ENCODE measurements around the gene PML. TPM values are rescaled to one million over a fixed set of nuclear protein-coding genes. Genes with fewer than 3 reads are reported as not detected.
A peak's percentile ranks its signal among the peaks of the same experiment; 100 is the strongest.

Gene PML, protein sequence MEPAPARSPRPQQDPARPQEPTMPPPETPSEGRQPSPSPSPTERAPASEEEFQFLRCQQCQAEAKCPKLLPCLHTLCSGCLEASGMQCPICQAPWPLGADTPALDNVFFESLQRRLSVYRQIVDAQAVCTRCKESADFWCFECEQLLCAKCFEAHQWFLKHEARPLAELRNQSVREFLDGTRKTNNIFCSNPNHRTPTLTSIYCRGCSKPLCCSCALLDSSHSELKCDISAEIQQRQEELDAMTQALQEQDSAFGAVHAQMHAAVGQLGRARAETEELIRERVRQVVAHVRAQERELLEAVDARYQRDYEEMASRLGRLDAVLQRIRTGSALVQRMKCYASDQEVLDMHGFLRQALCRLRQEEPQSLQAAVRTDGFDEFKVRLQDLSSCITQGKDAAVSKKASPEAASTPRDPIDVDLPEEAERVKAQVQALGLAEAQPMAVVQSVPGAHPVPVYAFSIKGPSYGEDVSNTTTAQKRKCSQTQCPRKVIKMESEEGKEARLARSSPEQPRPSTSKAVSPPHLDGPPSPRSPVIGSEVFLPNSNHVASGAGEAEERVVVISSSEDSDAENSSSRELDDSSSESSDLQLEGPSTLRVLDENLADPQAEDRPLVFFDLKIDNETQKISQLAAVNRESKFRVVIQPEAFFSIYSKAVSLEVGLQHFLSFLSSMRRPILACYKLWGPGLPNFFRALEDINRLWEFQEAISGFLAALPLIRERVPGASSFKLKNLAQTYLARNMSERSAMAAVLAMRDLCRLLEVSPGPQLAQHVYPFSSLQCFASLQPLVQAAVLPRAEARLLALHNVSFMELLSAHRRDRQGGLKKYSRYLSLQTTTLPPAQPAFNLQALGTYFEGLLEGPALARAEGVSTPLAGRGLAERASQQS
- 59.9 and 61.1 TPM in 2 replicates for total RNA-seq (2014; rRNA removed; shearing (Covaris generic))

DNA sequence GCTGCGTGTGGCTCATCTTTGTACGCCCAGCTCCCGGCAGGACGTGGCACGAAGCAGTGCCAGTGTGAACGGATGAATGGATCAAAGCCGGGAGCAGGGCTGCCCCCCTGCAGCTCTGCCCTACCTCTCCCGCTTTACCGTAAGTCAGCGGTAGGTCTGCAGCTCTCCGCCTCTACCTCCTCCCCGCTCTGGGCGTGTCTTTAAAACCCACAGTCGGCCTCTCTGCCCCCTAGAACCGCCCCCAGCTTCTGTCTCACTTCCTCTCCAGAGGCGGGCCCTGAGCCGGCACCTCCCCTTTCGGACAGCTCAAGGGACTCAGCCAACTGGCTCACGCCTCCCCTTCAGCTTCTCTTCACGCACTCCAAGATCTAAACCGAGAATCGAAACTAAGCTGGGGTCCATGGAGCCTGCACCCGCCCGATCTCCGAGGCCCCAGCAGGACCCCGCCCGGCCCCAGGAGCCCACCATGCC lies at the start of gene PML:
PML (plus strand) TSS at position 304 of the 471 bp plus-strand sequence; CDS start at position 401, 97 bp downstream.
- DNase-seq (ENCODE audit: low spot score), result peak; percentile 92

- no peak for DNase-seq (ENCODE audit: low spot score)
These were observed 49.4 kb upstream of the PML start for GRCh38 chr15:73945130-73945508.

DNA sequence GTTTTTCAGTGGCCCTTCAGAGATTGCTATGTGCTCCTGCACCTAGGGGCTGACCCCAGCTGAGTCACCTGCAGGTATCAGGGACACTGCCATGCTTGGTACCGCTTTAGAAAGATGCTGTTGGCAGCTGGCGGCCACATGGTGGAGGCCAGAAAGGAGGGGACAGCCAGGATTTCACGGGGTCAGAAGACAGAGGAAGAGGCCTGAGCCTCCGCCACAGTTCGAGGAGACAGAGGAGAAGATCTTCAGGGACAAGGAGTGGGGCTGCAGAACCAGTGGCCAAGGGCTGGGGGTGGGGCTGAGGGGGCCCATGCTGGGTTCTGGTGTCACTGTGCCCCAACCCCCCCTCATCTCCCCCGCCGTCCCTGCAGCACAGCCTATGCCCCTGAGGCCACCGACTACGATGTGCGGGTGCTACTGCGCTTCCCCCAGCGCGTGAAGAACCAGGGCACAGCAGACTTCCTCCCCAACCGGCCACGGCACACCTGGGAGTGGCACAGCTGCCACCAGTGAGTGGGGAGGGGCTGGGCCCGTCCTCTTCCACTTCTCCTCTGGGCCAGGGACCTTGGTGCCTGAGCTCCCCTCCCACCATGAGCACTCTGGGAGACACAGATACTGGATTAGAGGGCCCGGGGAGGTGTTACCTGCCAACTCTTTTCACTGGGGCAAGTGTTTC lies 48.3 kb upstream of the PML start:
- DNase-seq (ENCODE audit: low spot score), result no peak

GRCh38 chr15:73946795-73947370 lies 47.6 kb upstream of the PML start:
- no peak for DNase-seq (ENCODE audit: low spot score)

- DNase-seq (ENCODE audit: low spot score), result no peak
These were observed 46.9 kb upstream of the PML start for GRCh38 chr15:73947651-73948050.

- DNase-seq (ENCODE audit: low spot score), result no peak
These were observed 46.1 kb upstream of the PML start for GRCh38 chr15:73948396-73948795.

- no peak for DNase-seq (ENCODE audit: low spot score)
These were observed 45.5 kb upstream of the PML start for GRCh38 chr15:73948982-73949381.

GRCh38 chr15:73949496-73949895 lies 45.0 kb upstream of the PML start:
- DNase-seq (ENCODE audit: low spot score), result no peak

DNA sequence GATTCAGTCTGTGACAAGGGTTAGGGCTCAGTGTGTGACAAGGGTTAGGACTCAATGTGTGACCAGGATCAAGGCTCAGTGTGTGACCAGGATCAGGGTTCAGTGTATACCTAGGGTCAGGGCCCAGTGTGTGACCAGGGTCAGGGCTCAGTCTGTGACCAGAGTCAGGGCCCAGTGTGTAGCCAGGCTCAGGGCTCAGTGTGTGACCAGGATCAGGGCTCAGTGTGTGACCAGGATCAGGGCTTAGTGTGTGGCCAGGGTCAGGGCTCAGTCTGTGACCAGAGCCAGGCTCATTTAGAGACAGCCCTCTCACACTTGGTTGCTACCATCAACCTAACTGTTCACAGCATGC lies 44.1 kb upstream of the PML start:
- no peak for DNase-seq (ENCODE audit: low spot score)

DNA sequence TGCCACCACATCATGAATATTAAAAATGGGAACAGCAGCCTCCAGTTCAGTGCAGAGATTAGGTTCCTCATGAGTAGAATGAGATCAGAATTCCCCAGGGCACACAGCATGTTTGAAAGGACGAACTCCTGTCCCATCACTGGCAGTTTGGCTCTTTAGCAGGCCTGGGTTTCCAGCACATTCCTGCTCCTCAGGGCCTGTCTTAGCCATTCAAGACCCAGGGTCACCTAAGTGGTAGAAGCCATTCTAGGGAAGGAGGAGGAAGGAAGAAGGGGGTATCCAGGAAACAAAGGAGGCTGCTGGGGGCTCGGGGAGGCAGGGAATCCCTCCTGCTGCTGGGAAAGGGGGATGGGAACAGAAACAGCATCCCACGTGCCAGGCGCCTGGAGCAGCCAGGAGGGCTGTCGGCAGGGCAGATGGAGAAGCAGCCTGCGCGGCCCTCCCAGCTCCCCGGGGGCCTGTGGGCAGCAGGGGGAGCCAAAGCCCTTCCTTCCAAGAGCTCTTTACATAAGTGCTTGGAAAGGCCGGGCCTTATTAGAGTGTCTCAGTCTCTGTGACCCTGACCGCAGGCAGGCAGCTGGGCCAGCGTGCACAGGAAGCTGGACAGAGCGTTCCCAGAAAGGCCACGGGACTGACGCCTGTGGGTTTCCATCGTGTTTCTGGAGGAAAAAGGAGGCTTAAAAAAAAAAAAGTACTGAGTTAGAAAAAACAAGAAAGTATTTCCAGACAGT lies 43.5 kb upstream of the PML start:
- DNase-seq (ENCODE audit: low spot score), result peak; percentile 93

DNA sequence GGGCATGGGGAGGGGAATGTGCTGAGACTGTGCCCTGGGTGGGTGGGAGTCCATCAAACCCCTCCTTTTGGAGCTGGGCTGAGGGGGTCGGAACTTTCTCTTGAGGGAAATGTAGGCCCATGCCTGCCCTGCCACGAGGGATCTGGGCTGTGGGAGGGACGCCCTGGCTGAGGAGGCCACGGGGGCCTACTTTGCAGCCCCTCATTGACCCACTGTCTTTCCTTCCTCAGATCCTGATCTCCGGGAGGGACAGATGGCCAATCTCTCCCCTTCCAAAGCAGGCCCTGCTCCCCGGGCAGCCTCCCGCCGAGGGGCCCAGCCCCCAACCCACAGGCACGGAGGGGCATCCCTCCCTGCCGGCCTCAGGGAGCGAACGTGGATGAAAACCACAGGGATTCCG lies 42.9 kb upstream of the PML start:
- no peak for DNase-seq (ENCODE audit: low spot score)

DNA sequence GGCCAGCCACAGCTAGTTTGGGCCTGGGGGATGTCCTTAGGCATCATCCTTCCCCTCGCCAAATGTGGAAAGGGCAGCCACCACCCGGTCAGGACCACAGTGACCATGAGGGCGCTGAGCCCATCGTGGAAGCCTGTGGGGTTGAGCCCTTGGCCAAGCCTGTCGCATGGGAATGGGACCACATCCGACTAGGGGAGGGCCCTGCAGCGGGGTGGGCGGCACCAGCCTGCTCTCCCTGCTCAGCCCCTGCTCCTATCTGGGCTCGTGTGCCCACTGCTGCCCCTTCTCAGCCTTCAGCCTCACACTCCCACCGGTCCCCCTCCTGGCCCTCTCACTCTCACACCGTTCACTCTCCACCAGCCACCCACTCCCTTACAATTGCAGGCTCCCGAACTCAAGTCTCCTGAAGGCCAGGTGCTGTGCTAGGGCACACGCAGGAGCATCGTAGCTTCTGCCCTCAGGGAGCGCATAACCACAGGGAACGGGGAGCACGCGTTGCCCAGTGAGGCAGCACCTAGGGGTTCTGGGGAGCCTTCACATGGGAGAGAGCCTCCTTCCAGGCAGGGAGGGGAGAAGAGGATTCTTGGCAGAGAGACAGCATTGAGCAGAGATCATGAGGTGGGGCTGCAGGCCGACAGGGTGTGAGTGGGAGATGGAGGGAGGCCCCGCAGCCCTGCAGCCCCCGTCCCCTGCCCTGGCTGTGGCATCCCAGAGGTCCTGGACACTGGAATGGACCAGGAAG lies 42.2 kb upstream of the PML start:
- no peak for DNase-seq (ENCODE audit: low spot score)

DNA sequence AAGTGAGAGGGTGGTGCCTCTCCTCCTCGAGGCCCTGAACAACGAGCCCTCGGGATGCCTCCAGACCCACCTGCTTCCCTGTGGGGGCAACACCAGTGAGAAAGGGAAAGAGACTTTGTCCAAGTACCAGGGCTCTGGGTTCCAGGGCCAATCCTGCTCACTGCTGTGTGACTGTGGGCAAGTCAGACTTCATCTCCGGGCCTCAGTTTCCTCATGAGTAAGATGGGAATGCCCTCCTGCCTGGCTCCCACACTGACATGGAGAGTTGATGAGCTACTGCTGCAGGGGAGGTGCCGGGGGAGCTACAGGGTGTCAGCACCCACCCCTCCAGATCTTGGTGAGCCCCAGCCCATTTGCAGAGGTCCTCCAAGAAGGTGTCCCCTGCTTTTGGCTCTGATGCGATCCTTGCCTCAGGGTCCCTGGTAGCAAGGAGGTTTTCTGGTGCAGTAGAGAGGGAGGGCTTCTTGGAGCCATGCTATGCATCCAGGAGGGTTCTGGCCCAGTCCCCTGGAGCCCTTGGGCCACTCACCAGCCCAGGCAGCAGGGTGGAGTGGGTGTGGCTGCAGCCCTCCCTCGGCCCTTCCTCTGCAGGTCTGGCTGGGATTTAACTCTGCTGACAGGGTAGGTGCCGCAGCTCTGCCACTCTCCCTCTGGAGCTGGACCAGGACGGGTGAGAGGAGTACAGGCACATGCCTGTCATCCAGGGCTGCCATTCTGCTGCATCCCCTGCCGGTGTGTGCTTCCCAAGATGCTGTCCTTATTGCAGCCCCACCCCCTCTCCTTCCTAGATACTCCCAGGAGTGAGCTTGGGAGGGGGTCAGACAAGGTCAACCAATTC lies 41.4 kb upstream of the PML start:
- no peak for DNase-seq (ENCODE audit: low spot score)

- no peak for DNase-seq (ENCODE audit: low spot score)
These were observed 40.0 kb upstream of the PML start for GRCh38 chr15:73954188-73955145.

DNA sequence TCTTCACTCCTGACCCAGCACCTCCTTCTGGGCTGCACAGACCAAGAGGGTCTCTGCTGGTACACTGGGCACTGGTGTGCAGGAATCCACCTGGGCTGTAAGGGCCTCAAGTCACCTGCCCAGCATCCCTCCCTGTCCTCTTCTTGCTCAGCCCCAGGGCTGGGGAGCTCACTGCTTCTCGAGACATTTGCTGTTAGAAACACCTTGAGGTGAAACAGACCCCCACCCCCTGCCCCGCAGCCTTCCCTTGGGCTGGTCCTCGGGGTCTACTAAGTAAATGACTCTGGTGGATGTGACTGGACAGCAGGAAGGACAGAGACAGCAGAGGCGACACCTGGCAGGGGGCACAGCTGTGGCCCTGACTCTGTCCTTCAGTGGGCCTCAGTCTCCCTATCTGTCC lies 39.2 kb upstream of the PML start:
- DNase-seq (ENCODE audit: low spot score), result no peak

DNA sequence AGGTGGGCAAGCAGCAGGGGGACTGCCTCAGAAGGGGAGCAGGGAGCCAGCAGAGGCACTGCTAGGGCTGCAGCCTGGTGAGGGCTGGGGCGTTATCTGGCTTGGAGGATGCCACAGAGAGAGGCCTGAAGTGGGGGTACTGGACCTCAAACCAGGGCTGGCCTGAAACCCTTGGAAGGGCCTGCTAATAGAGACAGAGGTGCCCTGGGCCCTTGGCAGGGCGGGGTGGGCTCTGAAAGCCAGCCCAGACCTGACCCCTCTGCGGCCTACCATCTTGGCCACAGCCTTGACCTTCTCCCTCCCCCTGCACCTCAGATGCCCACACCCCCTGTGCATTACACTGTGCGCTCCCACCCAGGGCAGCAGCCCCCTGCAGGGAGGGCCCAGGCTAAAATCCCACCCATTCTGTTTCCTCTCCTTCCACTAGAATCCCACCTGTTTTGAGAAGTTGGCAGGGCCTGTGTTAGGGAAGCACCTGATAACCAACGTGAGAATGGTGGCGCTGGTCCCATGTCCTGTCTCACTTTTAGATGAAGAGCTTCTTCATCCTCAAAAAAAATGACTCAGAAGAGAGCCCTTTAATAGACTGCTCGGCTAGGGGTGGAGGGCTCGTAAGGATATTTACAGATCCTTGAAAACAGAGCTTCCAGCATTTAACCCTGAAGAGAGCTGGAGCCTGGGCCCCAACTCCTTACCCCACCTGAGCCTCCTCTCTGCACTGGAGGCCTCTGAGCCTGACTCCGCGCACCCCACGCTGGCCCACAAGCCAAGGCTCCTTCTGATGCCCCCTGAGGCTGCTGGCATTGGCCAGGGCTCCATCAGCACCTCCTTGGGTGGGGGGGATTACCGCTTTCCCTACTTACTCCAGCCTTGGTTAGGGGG lies 38.4 kb upstream of the PML start:
- peak; percentile 86 for DNase-seq (ENCODE audit: low spot score)

- DNase-seq (ENCODE audit: low spot score), result peak; percentile 99
These were observed 37.8 kb upstream of the PML start for GRCh38 chr15:73956743-73957135.

Data from A172 (cell line).